Measurements from ENCODE around the gene GPR25.

- no peak for TF ChIP-seq EZH2 (IDR thresholded peaks at IDR 0.05; ENCODE audit: borderline replicate concordance, low read depth, low read length, poor library complexity, severe bottlenecking)
- TF ChIP-seq CTCF (conservative IDR thresholded peaks at IDR 0.05; ENCODE audit: low read depth, low read length) = no peak
Measured at GRCh38 chr1:200877839-200878551, 5.2 kb downstream of the GPR25 start.
